Activated CD4-positive, alpha-beta T cell treated with anti-CD3 and anti-CD28 coated beads, Interleukin-2, amount 50 U/mL, for 1 hour (primary cell): ENCODE data around the gene RASSF7.
A peak's percentile ranks its signal among the peaks of the same experiment; 100 is the strongest.
"Not testable (repeated sequence)": the region's sequence is repeated elsewhere in the genome, so short reads cannot be mapped to it uniquely, and the experiment has no call there.

Source experiments
- DNase-seq: peaks from one replicate; pipeline ENCODE4 v3.0.0-alpha.2; 2020

Gene RASSF7

GRCh38 chr11:567629-568292, 7.0 kb downstream of the RASSF7 start:
- DNase-seq, result no peak

GRCh38 chr11:568306-569157, 7.8 kb downstream of the RASSF7 start:
- peak; percentile 87 for DNase-seq

GRCh38 chr11:569158-569885, 8.6 kb downstream of the RASSF7 start:
- DNase-seq, result no peak

- no peak for DNase-seq
Observed at GRCh38 chr11:571802-572185, 11.0 kb downstream of the RASSF7 start.

GRCh38 chr11:573146-573759, 12.5 kb downstream of the RASSF7 start:
- no peak for DNase-seq

GRCh38 chr11:574031-574570, 13.3 kb downstream of the RASSF7 start:
- not testable (repeated sequence) for DNase-seq

GRCh38 chr11:574632-575312, 14.0 kb downstream of the RASSF7 start:
- DNase-seq, result no peak

GRCh38 chr11:575313-575995, 14.7 kb downstream of the RASSF7 start:
- no peak for DNase-seq

GRCh38 chr11:575996-576768, 15.4 kb downstream of the RASSF7 start, which contains the start of gene PHRF1:
TSS of gene PHRF1 (plus strand) at chr11:576470. CDS start at chr11:581513, 5,043 bp downstream.
- peak; percentile 96 for DNase-seq

- no peak for DNase-seq
Observed at GRCh38 chr11:576811-577610, 16.2 kb downstream of the RASSF7 start.

GRCh38 chr11:577611-577894, 16.8 kb downstream of the RASSF7 start:
- no peak for DNase-seq

- no peak for DNase-seq
Observed at GRCh38 chr11:578276-579035, 17.7 kb downstream of the RASSF7 start.

- no peak for DNase-seq
Observed at GRCh38 chr11:579830-580601, 19.2 kb downstream of the RASSF7 start.

GRCh38 chr11:581342-581741, 20.6 kb downstream of the RASSF7 start:
- DNase-seq, result no peak

GRCh38 chr11:581752-582151, 21.0 kb downstream of the RASSF7 start:
- no peak for DNase-seq

- DNase-seq, result no peak
Observed at GRCh38 chr11:584287-584686, 23.5 kb downstream of the RASSF7 start.

- no peak for DNase-seq
Observed at GRCh38 chr11:586376-587316, 25.9 kb downstream of the RASSF7 start.
